ENCODE results near the gene MAP3K13.

DNA sequence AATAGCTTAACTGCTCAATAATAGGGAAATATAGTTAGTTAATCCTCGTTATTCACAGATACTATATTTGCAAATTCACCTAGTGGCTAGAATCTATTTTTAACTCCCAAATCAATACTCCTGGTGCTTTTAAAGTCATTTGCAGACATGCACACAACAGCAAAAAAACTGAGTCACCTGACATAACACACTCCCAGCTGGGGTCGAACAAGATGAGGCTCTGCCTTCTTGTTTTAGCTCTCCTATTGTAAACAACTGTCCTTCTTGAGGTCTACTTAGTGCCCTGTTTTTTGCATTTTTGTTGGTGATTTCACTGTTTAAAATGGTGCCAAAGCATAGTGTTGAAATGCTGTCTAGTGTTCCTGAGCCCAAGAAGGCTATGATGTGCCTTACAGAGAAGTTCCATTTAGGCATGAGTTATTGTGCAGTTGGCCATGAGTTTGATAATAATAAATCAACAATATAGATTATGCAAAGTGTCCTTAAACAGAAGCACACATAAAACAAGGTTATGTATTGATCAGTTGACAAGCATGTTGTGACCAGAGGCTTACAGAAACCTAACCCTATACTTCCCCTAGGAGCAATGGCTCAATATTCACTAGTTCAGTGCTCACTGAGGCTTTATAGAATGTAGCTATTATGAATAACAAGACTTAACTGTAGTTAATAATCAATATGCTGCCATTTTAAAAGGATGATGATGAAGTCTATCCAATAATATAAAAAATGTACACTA, 18.6 kb downstream of the MAP3K13 start:
- TF ChIP-seq, protein P1, sequence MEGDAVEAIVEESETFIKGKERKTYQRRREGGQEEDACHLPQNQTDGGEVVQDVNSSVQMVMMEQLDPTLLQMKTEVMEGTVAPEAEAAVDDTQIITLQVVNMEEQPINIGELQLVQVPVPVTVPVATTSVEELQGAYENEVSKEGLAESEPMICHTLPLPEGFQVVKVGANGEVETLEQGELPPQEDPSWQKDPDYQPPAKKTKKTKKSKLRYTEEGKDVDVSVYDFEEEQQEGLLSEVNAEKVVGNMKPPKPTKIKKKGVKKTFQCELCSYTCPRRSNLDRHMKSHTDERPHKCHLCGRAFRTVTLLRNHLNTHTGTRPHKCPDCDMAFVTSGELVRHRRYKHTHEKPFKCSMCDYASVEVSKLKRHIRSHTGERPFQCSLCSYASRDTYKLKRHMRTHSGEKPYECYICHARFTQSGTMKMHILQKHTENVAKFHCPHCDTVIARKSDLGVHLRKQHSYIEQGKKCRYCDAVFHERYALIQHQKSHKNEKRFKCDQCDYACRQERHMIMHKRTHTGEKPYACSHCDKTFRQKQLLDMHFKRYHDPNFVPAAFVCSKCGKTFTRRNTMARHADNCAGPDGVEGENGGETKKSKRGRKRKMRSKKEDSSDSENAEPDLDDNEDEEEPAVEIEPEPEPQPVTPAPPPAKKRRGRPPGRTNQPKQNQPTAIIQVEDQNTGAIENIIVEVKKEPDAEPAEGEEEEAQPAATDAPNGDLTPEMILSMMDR (IDR thresholded peaks at IDR 0.05; ENCODE audit: poor library complexity) = no peak
- no peak for TF ChIP-seq EZH2phosphoT487 (IDR thresholded peaks at IDR 0.05; ENCODE audit: low read depth, severe bottlenecking, unreplicated experiment)

All from hepatocyte (in vitro differentiated cells).